GM10266 (cell line): ENCODE measurements around the gene PLA2G2D.
A peak's percentile ranks its signal among the peaks of the same experiment; 100 is the strongest.
"Not testable (repeated sequence)": the region's sequence is repeated elsewhere in the genome, so short reads cannot be mapped to it uniquely, and the experiment has no call there.

Source experiments
- DNase-seq: peaks from one replicate; pipeline ENCODE4 v3.0.0; 2012; ENCODE audit errors: extremely low spot score
- CTCF ChIP-seq: IDR thresholded peaks from 2 replicates; pipeline ENCODE4 v1.5.1; 2012; ENCODE audit warnings: mild to moderate bottlenecking, low read depth; ENCODE audit not compliant: control insufficient read depth, insufficient read depth; ENCODE audit errors: missing control alignments

PLA2G2D gene

DNA sequence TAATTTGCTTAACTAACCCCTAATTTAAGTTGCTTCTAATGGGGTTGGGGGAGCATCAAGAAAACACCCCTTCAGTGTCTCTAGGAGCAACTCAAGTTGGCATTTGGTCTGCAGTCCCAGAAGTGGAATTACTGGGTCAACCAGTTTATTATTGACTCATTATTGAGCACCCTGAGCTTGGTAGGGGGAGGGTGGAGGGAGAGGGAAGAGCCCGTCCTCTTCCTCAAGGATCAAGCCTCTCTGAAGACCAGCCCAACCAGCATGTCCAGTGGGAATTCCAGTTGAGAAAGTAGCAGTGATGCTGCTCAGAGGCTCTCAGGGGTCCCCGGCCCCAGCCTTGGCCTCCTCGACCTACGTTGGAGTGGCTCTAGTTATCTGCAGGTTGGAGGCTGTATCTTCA, 17.7 kb upstream of the PLA2G2D start:
- no peak for TF ChIP-seq CTCF
- no peak for DNase-seq

DNA sequence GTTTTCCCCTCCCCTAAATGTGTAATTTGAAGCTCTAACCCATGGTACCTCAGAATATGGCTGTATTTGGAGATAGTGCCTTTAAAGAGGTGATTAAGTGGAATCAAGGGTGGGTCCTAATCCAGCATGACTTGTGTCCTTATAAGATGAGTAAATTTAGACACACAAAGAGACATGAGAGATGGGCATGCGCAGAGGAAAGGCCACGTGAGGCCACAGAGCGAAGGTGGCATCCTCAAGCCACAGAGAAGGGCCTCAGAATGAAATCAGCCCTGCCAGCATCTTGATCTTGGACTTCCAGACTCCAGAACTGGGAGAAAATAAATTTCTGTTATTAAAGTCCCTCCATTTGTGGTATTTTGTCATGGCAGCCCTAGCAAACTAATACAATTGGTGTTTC, 16.9 kb upstream of the PLA2G2D start:
- no peak for TF ChIP-seq CTCF
- DNase-seq, result no peak

DNA sequence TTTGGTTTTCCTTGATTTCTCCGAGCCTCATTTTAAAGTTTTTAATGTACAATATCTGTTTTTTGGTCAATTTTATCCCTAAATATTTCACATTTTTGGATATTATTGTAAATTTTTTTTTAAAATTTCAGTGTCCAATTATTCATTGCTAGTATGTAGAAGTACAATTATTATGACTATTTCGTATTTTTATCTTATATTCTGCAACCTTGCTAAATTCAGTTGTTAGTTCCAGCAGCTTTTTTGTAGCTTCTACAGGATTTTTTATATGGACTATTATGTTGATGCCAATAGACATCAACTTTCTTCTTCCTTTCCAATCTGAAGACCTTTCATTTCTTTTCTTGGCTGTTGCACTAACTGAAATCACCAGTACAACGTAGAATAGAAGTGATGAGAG, 15.7 kb upstream of the PLA2G2D start:
- DNase-seq, result no peak
- TF ChIP-seq CTCF, result no peak

GRCh38 chr1:20130518-20130917, 11.2 kb upstream of the PLA2G2D start:
- DNase-seq, result not testable (repeated sequence)

- DNase-seq, result no peak
- no peak for TF ChIP-seq CTCF
Measured at GRCh38 chr1:20126806-20127440, 7.6 kb upstream of the PLA2G2D start.

GRCh38 chr1:20126041-20126805, 6.9 kb upstream of the PLA2G2D start:
- DNase-seq, result peak; percentile 69
- no peak for TF ChIP-seq CTCF

DNA sequence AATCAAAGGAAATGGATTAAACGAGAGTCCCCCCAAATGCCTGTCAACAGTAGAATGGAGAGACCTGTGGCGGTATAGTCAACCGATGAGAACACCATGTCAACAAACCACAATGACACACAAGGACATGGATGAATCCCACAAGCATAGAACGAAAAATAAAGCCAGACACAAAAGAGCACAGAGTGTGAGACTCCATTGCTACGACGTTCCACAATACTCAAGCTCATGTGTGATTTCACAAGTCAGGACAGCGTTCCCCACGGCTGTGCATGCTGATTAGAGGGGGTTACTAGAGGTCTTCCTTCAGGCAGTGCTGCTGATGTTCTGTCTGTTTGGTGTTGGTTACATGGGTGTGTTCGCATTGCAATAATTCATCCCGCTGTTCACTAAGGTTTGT, 5.8 kb upstream of the PLA2G2D start:
- no peak for TF ChIP-seq CTCF
- no peak for DNase-seq

GRCh38 chr1:20124456-20125057, 5.2 kb upstream of the PLA2G2D start:
- no peak for DNase-seq
- no peak for TF ChIP-seq CTCF
